GM21381 (cell line): ENCODE data around the gene OPALIN.
A peak's percentile ranks its signal among the peaks of the same experiment; 100 is the strongest.

ENCODE experiments used
- ATAC-seq: cut with Tn5 transposase; IDR thresholded peaks from one replicate; pipeline ENCODE4 v1.9.1; 2021; ENCODE audit warnings: mild to moderate bottlenecking, moderate library complexity; ENCODE audit not compliant: unreplicated experiment

Gene OPALIN

GRCh38 chr10:96358851-96359540, at the start of gene OPALIN:
Gene OPALIN, minus strand, starts transcription at chr10:96359002. Its CDS starts 106 bp downstream, at chr10:96358896.
- ATAC-seq, result no peak

GRCh38 chr10:96408201-96408600, 49.4 kb upstream of the OPALIN start:
- no peak for ATAC-seq

GRCh38 chr10:96407560-96408069, 48.8 kb upstream of the OPALIN start:
- ATAC-seq, result no peak

GRCh38 chr10:96406091-96406490, 47.3 kb upstream of the OPALIN start:
- no peak for ATAC-seq

GRCh38 chr10:96402417-96403305, 43.9 kb upstream of the OPALIN start:
- no peak for ATAC-seq

GRCh38 chr10:96401036-96401435, 42.2 kb upstream of the OPALIN start:
- no peak for ATAC-seq

- no peak for ATAC-seq
Measured at GRCh38 chr10:96400465-96400864, 41.7 kb upstream of the OPALIN start.

GRCh38 chr10:96397902-96398301, 39.1 kb upstream of the OPALIN start:
- no peak for ATAC-seq

GRCh38 chr10:96395931-96396877, 37.4 kb upstream of the OPALIN start:
- ATAC-seq, result no peak

- ATAC-seq, result no peak
Measured at GRCh38 chr10:96390460-96390864, 31.7 kb upstream of the OPALIN start.

- ATAC-seq, result no peak
Measured at GRCh38 chr10:96389785-96390184, 31.0 kb upstream of the OPALIN start.

GRCh38 chr10:96387601-96388000, 28.8 kb upstream of the OPALIN start:
- ATAC-seq, result no peak

GRCh38 chr10:96387161-96387560, 28.4 kb upstream of the OPALIN start:
- no peak for ATAC-seq

- no peak for ATAC-seq
Measured at GRCh38 chr10:96384506-96384905, 25.7 kb upstream of the OPALIN start.

- no peak for ATAC-seq
Measured at GRCh38 chr10:96380821-96381220, 22.0 kb upstream of the OPALIN start.

GRCh38 chr10:96379758-96380157, 21.0 kb upstream of the OPALIN start:
- no peak for ATAC-seq

GRCh38 chr10:96378741-96379140, 19.9 kb upstream of the OPALIN start:
- ATAC-seq, result no peak

- ATAC-seq, result no peak
Measured at GRCh38 chr10:96377816-96378294, 19.1 kb upstream of the OPALIN start.

- ATAC-seq, result no peak
Measured at GRCh38 chr10:96376483-96376882, 17.7 kb upstream of the OPALIN start.

GRCh38 chr10:96374985-96375830, 16.4 kb upstream of the OPALIN start:
- ATAC-seq, result peak; percentile 84
